ENCODE results near the gene CCDC117. TPM values are rescaled to one million over a fixed set of nuclear protein-coding genes. Genes with fewer than 3 reads are reported as not detected.

CCDC117 gene
- total RNA-seq, 1 experiment from 2014 or later = 40.0 TPM

DNA sequence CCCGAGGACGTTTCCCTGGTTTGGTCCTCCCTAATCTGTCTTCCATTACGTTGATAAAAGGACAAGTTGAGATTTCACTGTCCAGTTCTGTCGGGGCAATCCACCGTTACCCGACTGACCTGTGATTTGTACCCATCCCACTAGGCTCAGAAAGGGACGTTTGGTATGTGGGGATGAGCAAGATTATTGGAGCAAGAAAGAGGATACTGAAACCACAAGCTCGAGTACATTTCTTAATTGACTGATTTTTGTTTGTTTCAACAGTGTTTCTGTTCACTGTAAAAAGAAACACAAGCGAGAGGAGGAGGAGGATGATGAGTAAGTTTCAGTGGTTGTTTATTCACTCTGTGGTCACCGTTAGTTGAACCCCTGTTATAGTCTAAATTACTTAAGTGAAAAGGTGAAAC, 969 bp downstream of the CCDC117 start:
- Histone ChIP-seq H3T11ph (ENCODE audit: low read length) (no peak overlapping the region), H2AFZ (ENCODE audit: low read length) (no peak overlapping the region), H3K4me2 (ENCODE audit: insufficient read depth, insufficient read length, low read length) (peak overlapping the region; percentile 93), H2BK5ac (ENCODE audit: insufficient read length, low read length) (no peak overlapping the region), H2BK12ac (ENCODE audit: insufficient read length, low read depth, low read length) (no peak overlapping the region), H3K27me3 (ENCODE audit: insufficient read depth, low read length) (no peaks in the 10 kb centered on the region), H3K56ac (ENCODE audit: insufficient read length, low read depth, low read length) (no peak overlapping the region), H3K9me3 (ENCODE audit: control insufficient read depth, low read depth, low read length) (no peaks in the 10 kb centered on the region), H3K79me2 (ENCODE audit: insufficient read depth, low read length) (no peaks in the 10 kb centered on the region; the same call in 1 of the 2 replicates), H3K27ac (ENCODE audit: insufficient read length, low read depth, low read length) (no peak overlapping the region), H3K4me1 (ENCODE audit: insufficient read depth, low read length) (no peaks in the 10 kb centered on the region), H3K14ac (ENCODE audit: insufficient read depth, low read length) (no peak overlapping the region), H2AK5ac (ENCODE audit: insufficient read length, low read length) (no peak overlapping the region), H2BK20ac (ENCODE audit: low read depth, low read length, poor library complexity, severe bottlenecking) (no peak overlapping the region), H4K91ac (ENCODE audit: insufficient read length, low read depth, low read length) (no peak overlapping the region), H3K79me1 (ENCODE audit: insufficient read depth, low read depth, low read length, poor library complexity, severe bottlenecking) (peaks cover 3% of the 10 kb centered on the region), H3K23ac (ENCODE audit: insufficient read length, low read depth, low read length) (no peak overlapping the region), H3K9ac (ENCODE audit: extremely low read depth, insufficient read length, low read length) (peak overlapping the region; percentile 56), H3K18ac (ENCODE audit: insufficient read length, low read depth, low read length) (no peak overlapping the region), H2BK120ac (ENCODE audit: low read depth, low read length, poor library complexity, severe bottlenecking) (no peak overlapping the region), H4K20me1 (ENCODE audit: control insufficient read depth, insufficient read depth, insufficient read length) (no peaks in the 10 kb centered on the region), H4K5ac (ENCODE audit: insufficient read length, low read depth, low read length) (no peak overlapping the region), H4K8ac (replicated peaks; ENCODE audit: insufficient read length, low read depth, low read length) (no peak overlapping the region), H3K23me2 (ENCODE audit: insufficient read length, low read depth, low read length, poor library complexity, severe bottlenecking) (no peaks in the 10 kb centered on the region), H2BK15ac (ENCODE audit: low read depth, low read length) (no peak overlapping the region), H3K4ac (ENCODE audit: low read depth, low read length) (no peak overlapping the region)
- no CpG with 5 or more reads among the region's 10 CpGs for WGBS (ENCODE audit: extremely low coverage, insufficient read length, low lambda C conversion rate)
- peaks cover 9 to 15% of the 10 kb centered on the region in 2 experiments for H3K4me1 Mint-ChIP-seq
- H3K27ac Mint-ChIP-seq = peak overlapping the region; percentile 22 to 78 (median 71); a peak in 6 of 7 replicates
- no peak for DNase-seq
- peaks cover 20 to 42% (median 41%) of the 10 kb centered on the region in 3 experiments; a peak in 6 of 7 replicates for H3K36me3 Mint-ChIP-seq (ENCODE audit: insufficient read depth in 1 of 3, low read depth in 3 of 3)
- no peaks in the 10 kb centered on the region for H3K27me3 Mint-ChIP-seq (ENCODE audit: low read depth)
- H3K9me3 Mint-ChIP-seq = peaks cover 1 to 9% of the 10 kb centered on the region in 2 experiments; a peak in 4 of 5 replicates
- H3K4me3 Mint-ChIP-seq = peak overlapping the region; percentile 80 to 91
- TF ChIP-seq, protein P1, sequence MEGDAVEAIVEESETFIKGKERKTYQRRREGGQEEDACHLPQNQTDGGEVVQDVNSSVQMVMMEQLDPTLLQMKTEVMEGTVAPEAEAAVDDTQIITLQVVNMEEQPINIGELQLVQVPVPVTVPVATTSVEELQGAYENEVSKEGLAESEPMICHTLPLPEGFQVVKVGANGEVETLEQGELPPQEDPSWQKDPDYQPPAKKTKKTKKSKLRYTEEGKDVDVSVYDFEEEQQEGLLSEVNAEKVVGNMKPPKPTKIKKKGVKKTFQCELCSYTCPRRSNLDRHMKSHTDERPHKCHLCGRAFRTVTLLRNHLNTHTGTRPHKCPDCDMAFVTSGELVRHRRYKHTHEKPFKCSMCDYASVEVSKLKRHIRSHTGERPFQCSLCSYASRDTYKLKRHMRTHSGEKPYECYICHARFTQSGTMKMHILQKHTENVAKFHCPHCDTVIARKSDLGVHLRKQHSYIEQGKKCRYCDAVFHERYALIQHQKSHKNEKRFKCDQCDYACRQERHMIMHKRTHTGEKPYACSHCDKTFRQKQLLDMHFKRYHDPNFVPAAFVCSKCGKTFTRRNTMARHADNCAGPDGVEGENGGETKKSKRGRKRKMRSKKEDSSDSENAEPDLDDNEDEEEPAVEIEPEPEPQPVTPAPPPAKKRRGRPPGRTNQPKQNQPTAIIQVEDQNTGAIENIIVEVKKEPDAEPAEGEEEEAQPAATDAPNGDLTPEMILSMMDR (conservative IDR thresholded peaks at IDR 0.05) = no peak

Measured in H9 (cell line).